Skeletal muscle cell (primary cell): ENCODE results near the gene GH1.
"Not testable (repeated sequence)": the region's sequence is repeated elsewhere in the genome, so short reads cannot be mapped to it uniquely, and the experiment has no call there.

Experiments
- DNase-seq: peaks from one replicate; pipeline ENCODE4 v3.0.0-alpha.2; 2010; ENCODE audit warnings: low read depth
- H3K4me3 ChIP-seq: 2 replicates; pipeline ENCODE4 v1.5.1; 2011; ENCODE audit warnings: low read depth, mild to moderate bottlenecking, control low read depth, low read length, moderate library complexity

GH1 gene

GRCh38 chr17:63918789-63919305 is at the start of gene GH1:
Gene GH1 (minus strand): TSS chr17:63918839. CDS start chr17:63918776, 63 bp downstream.
- not testable (repeated sequence) for DNase-seq

GRCh38 chr17:63967953-63968352 is 49.3 kb upstream of the GH1 start:
- DNase-seq, result no peak
- no peak overlapping the region for H3K4me3 ChIP-seq

More at GRCh38 chr17:63918789-63919305, at the start of gene GH1:
- H3K4me3 ChIP-seq, result not testable (repeated sequence)

GRCh38 chr17:63966646-63967264 is 48.1 kb upstream of the GH1 start:
- H3K4me3 ChIP-seq, result no peak overlapping the region
- no peak for DNase-seq

GRCh38 chr17:63963123-63963522 is 44.5 kb upstream of the GH1 start:
- H3K4me3 ChIP-seq, result no peak overlapping the region
- DNase-seq, result no peak

GRCh38 chr17:63962298-63962744 is 43.7 kb upstream of the GH1 start:
- H3K4me3 ChIP-seq, result no peak overlapping the region
- no peak for DNase-seq

GRCh38 chr17:63961355-63962212 is 42.9 kb upstream of the GH1 start:
- peak overlapping the region; percentile 2 for H3K4me3 ChIP-seq

GRCh38 chr17:63960430-63960829 is 41.8 kb upstream of the GH1 start:
- DNase-seq, result no peak
- H3K4me3 ChIP-seq, result no peak overlapping the region

More at GRCh38 chr17:63961355-63962212, 42.9 kb upstream of the GH1 start:
- DNase-seq, result no peak

GRCh38 chr17:63960006-63960405 is 41.4 kb upstream of the GH1 start:
- DNase-seq, result no peak
- no peak overlapping the region for H3K4me3 ChIP-seq

- DNase-seq, result no peak
- H3K4me3 ChIP-seq, result no peak overlapping the region
Measured at GRCh38 chr17:63956296-63956920, 37.8 kb upstream of the GH1 start.

GRCh38 chr17:63955791-63956190 is 37.2 kb upstream of the GH1 start:
- no peak overlapping the region for H3K4me3 ChIP-seq
- no peak for DNase-seq

- no peak for DNase-seq
- H3K4me3 ChIP-seq, result no peak overlapping the region
Measured at GRCh38 chr17:63955232-63955631, 36.6 kb upstream of the GH1 start.

- DNase-seq, result no peak
- H3K4me3 ChIP-seq, result no peak overlapping the region
Measured at GRCh38 chr17:63954402-63955063, 35.9 kb upstream of the GH1 start.

- no peak overlapping the region for H3K4me3 ChIP-seq
- no peak for DNase-seq
Measured at GRCh38 chr17:63950940-63951907, 32.6 kb upstream of the GH1 start.

GRCh38 chr17:63949576-63950250 is 31.1 kb upstream of the GH1 start:
- H3K4me3 ChIP-seq, result no peak overlapping the region
- no peak for DNase-seq

- no peak overlapping the region for H3K4me3 ChIP-seq
- no peak for DNase-seq
Measured at GRCh38 chr17:63948521-63948920, 29.9 kb upstream of the GH1 start.

GRCh38 chr17:63947711-63948330 is 29.2 kb upstream of the GH1 start:
- no peak overlapping the region for H3K4me3 ChIP-seq
- DNase-seq, result no peak
